Hepatocyte (in vitro differentiated cells): Measurements from ENCODE around the gene SPG11. TPM values are rescaled to one million over a fixed set of nuclear protein-coding genes. Genes with fewer than 3 reads are reported as not detected.

Experiments
- DNase-seq: peaks from one replicate; pipeline ENCODE4 v3.0.0-alpha.2; 2016; ENCODE audit warnings: low spot score
- H2AFZ ChIP-seq: fragments of 200-600 bp; sonication (generic); 2 replicates; pipeline ENCODE4 v1.6.0; 2016; ENCODE audit warnings: antibody characterized with exemption, mild to moderate bottlenecking
- H3K27ac ChIP-seq: fragments of 200-600 bp; sonication (generic); 2 replicates; pipeline ENCODE4 v1.5.1; 2016; ENCODE audit warnings: mild to moderate bottlenecking
- H3K27me3 ChIP-seq: fragments of 200-600 bp; sonication (generic); 2 replicates; pipeline ENCODE4 v1.6.1; 2016
- H3K36me3 ChIP-seq: fragments of 200-600 bp; sonication (generic); replicated peaks from 2 replicates; pipeline ENCODE4 v1.5.1; 2016; ENCODE audit warnings: low read depth; ENCODE audit not compliant: insufficient read depth
- H3K4me1 ChIP-seq: fragments of 200-600 bp; sonication (generic); 2 replicates; pipeline ENCODE4 v1.5.1; 2016; ENCODE audit warnings: mild to moderate bottlenecking, moderate library complexity; ENCODE audit not compliant: insufficient read depth
- H3K4me2 ChIP-seq: fragments of 200-600 bp; sonication (generic); 2 replicates; pipeline ENCODE4 v1.6.0; 2016
- H3K4me3 ChIP-seq: fragments of 200-600 bp; sonication (generic); 2 replicates; pipeline ENCODE4 v1.5.1; 2016; ENCODE audit warnings: mild to moderate bottlenecking
- H3K79me2 ChIP-seq: fragments of 200-600 bp; sonication (generic); 2 replicates; pipeline ENCODE4 v1.6.0; 2017; ENCODE audit warnings: mild to moderate bottlenecking
- H3K9me2 ChIP-seq: fragments of 200-600 bp; sonication (generic); replicated peaks from 2 replicates; pipeline ENCODE4 v1.6.0; 2017; ENCODE audit warnings: mild to moderate bottlenecking; ENCODE audit not compliant: insufficient read depth
- H3K9me3 ChIP-seq: fragments of 200-600 bp; sonication (generic); 2 replicates; pipeline ENCODE4 v1.5.1; 2016; ENCODE audit warnings: low read depth, mild to moderate bottlenecking
- H4K20me1 ChIP-seq: fragments of 200-600 bp; sonication (generic); 2 replicates; pipeline ENCODE4 v1.6.0; 2016; ENCODE audit warnings: mild to moderate bottlenecking; ENCODE audit not compliant: insufficient read depth, poor library complexity, severe bottlenecking
- EZH2 ChIP-seq: fragments of 200-600 bp; sonication (generic); IDR thresholded peaks from 2 replicates; pipeline ENCODE4 v1.6.1; 2016; ENCODE audit warnings: antibody characterized with exemption, mild to moderate bottlenecking, borderline replicate concordance
- EZH2phosphoT487 ChIP-seq: fragments of 200-600 bp; sonication (generic); IDR thresholded peaks from one replicate; pipeline ENCODE4 v1.6.1; 2018; ENCODE audit warnings: antibody characterized with exemption, mild to moderate bottlenecking, low read depth, moderate library complexity; ENCODE audit not compliant: unreplicated experiment, severe bottlenecking
- WGBS: methylation state at CpG from one replicate; pipeline ENCODE4 v1.1.6; 2016; ENCODE audit warnings: low lambda C conversion rate; ENCODE audit errors: missing lambda C conversion rate; 5-methylcytosine and 5-hydroxymethylcytosine counted together
- polyA plus RNA-seq: library from polyadenylated mRNA; unstranded; fragments of >200 nt; fragmentation: Nextera tagmentation; extraction: Ambion mirVana; gene quantifications from 2 replicates; pipeline ENCODE4 v1.2.1, GENCODE V29; 2016
- total RNA-seq: library from RNA; depleted of rRNA; stranded (reverse); fragments of >200 nt; gene quantifications from 2 replicates; pipeline ENCODE4 v1.2.3, GENCODE V29; 2014
- TF ChIP-seq, protein P1 (sequence below): fragments of 200-600 bp; sonication (generic); IDR thresholded peaks from 2 replicates; pipeline ENCODE4 v1.5.1; 2016; ENCODE audit warnings: antibody characterized with exemption, mild to moderate bottlenecking; ENCODE audit not compliant: poor library complexity

The SPG11 gene
- total and polyA plus RNA-seq, 2 experiments from 2014 or later = 28.2 to 70.3 TPM

- H3K27me3 ChIP-seq = no peaks in the 10 kb centered on the region
- no peaks in the 10 kb centered on the region for H3K36me3 ChIP-seq
- no peaks in the 10 kb centered on the region for H3K4me1 ChIP-seq
- H3K4me3 ChIP-seq = no peak overlapping the region
- H3K9me2 ChIP-seq = no peaks in the 10 kb centered on the region
- H3K27ac ChIP-seq = no peak overlapping the region
- H3K79me2 ChIP-seq = no peaks in the 10 kb centered on the region
- no peaks in the 10 kb centered on the region for H3K9me3 ChIP-seq
- no peak overlapping the region for H2AFZ ChIP-seq
- TF ChIP-seq EZH2 (no peak), EZH2phosphoT487 (no peak)
- TF ChIP-seq, protein P1, sequence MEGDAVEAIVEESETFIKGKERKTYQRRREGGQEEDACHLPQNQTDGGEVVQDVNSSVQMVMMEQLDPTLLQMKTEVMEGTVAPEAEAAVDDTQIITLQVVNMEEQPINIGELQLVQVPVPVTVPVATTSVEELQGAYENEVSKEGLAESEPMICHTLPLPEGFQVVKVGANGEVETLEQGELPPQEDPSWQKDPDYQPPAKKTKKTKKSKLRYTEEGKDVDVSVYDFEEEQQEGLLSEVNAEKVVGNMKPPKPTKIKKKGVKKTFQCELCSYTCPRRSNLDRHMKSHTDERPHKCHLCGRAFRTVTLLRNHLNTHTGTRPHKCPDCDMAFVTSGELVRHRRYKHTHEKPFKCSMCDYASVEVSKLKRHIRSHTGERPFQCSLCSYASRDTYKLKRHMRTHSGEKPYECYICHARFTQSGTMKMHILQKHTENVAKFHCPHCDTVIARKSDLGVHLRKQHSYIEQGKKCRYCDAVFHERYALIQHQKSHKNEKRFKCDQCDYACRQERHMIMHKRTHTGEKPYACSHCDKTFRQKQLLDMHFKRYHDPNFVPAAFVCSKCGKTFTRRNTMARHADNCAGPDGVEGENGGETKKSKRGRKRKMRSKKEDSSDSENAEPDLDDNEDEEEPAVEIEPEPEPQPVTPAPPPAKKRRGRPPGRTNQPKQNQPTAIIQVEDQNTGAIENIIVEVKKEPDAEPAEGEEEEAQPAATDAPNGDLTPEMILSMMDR = no peak
- no peaks in the 10 kb centered on the region for H4K20me1 ChIP-seq
- DNase-seq = no peak
- WGBS = 87% methylated on average over 6 of the region's 6 CpGs
- H3K4me2 ChIP-seq = no peak overlapping the region
These were observed 6.9 kb upstream of the SPG11 start for GRCh38 chr15:44670087-44670950.

DNA sequence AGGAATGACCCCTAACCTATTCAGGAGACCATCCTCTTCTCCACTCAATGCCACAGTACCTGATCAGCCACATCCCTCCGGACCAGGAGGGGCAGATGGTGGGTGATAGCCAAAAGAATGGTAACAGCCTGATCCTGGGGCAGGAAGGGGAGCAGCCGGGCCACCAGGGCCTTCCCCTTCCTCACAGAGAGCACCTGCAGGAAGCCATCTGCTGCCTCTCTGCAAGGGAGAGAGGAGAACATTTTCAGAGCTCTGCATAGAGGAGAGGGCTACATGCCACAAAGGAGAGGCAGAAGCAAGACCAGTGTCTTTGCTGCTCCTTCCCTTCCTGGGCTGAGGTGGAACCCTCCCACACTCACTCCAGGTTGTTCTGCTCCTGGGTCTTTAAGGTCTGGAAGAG, 5.5 kb upstream of the SPG11 start:
- no peak for DNase-seq
- 85% methylated on average over 2 of the region's 2 CpGs for WGBS
- H3K9me2 ChIP-seq = no peaks in the 10 kb centered on the region
- no peak overlapping the region for H3K4me2 ChIP-seq
- H3K4me3 ChIP-seq = no peak overlapping the region
- H3K79me2 ChIP-seq = no peaks in the 10 kb centered on the region
- H3K36me3 ChIP-seq = no peaks in the 10 kb centered on the region
- H3K27ac ChIP-seq = no peak overlapping the region
- no peaks in the 10 kb centered on the region for H3K9me3 ChIP-seq
- TF ChIP-seq EZH2phosphoT487 (no peak), EZH2 (no peak)
- TF ChIP-seq, protein P1 = no peak
- no peaks in the 10 kb centered on the region for H3K4me1 ChIP-seq
- H2AFZ ChIP-seq = no peak overlapping the region
- no peaks in the 10 kb centered on the region for H3K27me3 ChIP-seq
- no peaks in the 10 kb centered on the region for H4K20me1 ChIP-seq

DNA sequence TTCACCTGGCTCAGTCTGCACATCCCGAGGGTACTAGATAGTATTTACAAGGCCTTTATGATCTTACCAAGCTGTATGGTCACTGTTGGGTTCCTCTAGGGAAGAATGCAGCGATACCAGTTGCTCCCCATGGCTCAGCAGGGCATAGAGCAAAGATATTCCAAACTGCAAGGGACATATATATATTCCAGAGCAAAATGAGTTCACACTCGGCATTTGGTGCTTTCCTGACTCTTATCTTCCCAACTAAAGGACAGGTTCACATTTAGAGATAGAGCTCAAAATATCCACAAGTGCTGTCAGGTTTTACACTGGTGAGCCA, 3.5 kb upstream of the SPG11 start:
- peaks cover 2% of the 10 kb centered on the region for H3K4me1 ChIP-seq
- WGBS = 69% methylated on average over 3 of the region's 3 CpGs
- no peak overlapping the region for H3K4me3 ChIP-seq
- no peak overlapping the region for H3K4me2 ChIP-seq
- H3K36me3 ChIP-seq = no peaks in the 10 kb centered on the region
- no peaks in the 10 kb centered on the region for H3K9me2 ChIP-seq
- no peaks in the 10 kb centered on the region for H4K20me1 ChIP-seq
- no peaks in the 10 kb centered on the region for H3K9me3 ChIP-seq
- no peaks in the 10 kb centered on the region for H3K27me3 ChIP-seq
- DNase-seq = no peak
- H3K79me2 ChIP-seq = peaks cover 4% of the 10 kb centered on the region
- H2AFZ ChIP-seq = no peak overlapping the region
- H3K27ac ChIP-seq = no peak overlapping the region
- no peak for TF ChIP-seq EZH2phosphoT487
- TF ChIP-seq, protein P1 = no peak
- TF ChIP-seq EZH2 = no peak
